ENCODE results near the gene DHX34.

Gene DHX34

DNA sequence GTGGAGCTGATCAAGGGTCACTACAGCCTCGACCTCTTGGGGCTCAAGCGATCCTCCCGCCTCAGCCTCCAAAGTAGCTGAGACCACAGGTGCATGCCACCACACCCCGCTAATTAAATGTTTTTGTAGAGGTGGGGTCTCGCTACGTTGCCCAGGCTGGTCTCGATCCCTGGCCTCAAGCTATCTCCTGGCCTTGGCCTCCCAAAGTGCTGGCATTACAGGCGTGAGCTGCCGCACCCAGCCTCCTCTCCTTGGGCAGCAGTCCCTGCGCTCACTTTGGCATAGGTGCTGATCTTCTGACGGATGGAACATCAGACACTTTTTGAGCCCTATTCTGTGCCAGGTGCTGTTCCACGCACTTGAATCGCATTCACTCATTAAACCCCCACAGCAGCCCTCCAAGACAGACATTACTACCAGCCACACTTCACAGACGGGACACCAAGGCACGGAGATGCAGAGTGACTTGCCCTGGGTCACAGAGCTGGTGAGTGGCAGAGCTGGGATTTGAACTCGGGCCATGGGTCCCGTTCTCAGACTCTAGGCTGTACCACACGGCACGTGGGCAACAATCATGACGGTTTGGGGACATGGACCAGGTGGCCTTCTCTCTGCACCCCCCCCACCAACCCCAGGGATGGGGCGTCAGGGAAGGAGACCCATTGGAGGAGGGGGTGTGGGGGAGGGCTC is 67.0 kb downstream of the DHX34 start:
- Histone ChIP-seq H3K9me3 (ENCODE audit: insufficient read depth, low read length) (no peaks in the 10 kb centered on the region), H3K4me2 (ENCODE audit: low read length) (no peak overlapping the region), H3K4me1 (ENCODE audit: low read length) (no peaks in the 10 kb centered on the region), H3K9ac (ENCODE audit: low read length) (no peak overlapping the region), H3K36me3 (replicated peaks; ENCODE audit: low read depth, low read length) (no peaks in the 10 kb centered on the region), H3K79me2 (ENCODE audit: low read length) (no peaks in the 10 kb centered on the region), H3K27me3 (ENCODE audit: low read depth, low read length) (peaks cover 48% of the 10 kb centered on the region), H3K27ac (ENCODE audit: low read length) (no peak overlapping the region), H4K20me1 (ENCODE audit: insufficient read depth, low read length) (0 out of 2 replicates have a peak, but pooled peaks cover 4% of the 10 kb centered on the region), H2AFZ (ENCODE audit: low read depth, low read length) (no peak overlapping the region), H3K4me3 (ENCODE audit: low read length) (no peak overlapping the region)
- TF ChIP-seq, protein P1, sequence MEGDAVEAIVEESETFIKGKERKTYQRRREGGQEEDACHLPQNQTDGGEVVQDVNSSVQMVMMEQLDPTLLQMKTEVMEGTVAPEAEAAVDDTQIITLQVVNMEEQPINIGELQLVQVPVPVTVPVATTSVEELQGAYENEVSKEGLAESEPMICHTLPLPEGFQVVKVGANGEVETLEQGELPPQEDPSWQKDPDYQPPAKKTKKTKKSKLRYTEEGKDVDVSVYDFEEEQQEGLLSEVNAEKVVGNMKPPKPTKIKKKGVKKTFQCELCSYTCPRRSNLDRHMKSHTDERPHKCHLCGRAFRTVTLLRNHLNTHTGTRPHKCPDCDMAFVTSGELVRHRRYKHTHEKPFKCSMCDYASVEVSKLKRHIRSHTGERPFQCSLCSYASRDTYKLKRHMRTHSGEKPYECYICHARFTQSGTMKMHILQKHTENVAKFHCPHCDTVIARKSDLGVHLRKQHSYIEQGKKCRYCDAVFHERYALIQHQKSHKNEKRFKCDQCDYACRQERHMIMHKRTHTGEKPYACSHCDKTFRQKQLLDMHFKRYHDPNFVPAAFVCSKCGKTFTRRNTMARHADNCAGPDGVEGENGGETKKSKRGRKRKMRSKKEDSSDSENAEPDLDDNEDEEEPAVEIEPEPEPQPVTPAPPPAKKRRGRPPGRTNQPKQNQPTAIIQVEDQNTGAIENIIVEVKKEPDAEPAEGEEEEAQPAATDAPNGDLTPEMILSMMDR (IDR thresholded peaks at IDR 0.05; ENCODE audit: low read depth, low read length), result no peak
- TF ChIP-seq EZH2phosphoT487 (IDR thresholded peaks at IDR 0.05; ENCODE audit: low read depth), result no peak

DNA sequence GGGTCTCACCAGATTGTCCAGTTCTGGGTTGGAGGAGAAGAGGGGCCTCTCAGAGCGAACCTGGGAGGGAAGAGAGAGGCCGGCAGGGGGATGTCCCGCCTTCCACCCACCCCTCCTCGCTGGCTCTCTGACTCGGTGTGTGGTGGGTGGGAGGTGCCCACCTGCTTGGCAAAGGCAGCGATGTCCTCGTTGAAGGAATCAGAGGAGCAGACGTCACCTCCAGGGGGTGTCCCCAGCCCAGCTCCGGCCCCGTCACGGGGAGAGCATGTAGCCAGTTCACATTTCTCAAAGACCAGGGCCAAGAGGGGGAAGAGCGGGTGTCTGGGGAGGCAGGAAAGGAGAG is 67.5 kb downstream of the DHX34 start:
- Histone ChIP-seq H3K4me1 (ENCODE audit: low read length) (no peaks in the 10 kb centered on the region), H3K27me3 (ENCODE audit: low read depth, low read length) (peaks cover 52% of the 10 kb centered on the region), H3K9me3 (ENCODE audit: insufficient read depth, low read length) (no peaks in the 10 kb centered on the region), H3K79me2 (ENCODE audit: low read length) (no peaks in the 10 kb centered on the region), H3K9ac (ENCODE audit: low read length) (no peak overlapping the region), H3K27ac (ENCODE audit: low read length) (no peak overlapping the region), H3K4me2 (ENCODE audit: low read length) (no peak overlapping the region), H3K4me3 (ENCODE audit: low read length) (no peak overlapping the region), H2AFZ (ENCODE audit: low read depth, low read length) (no peak overlapping the region), H4K20me1 (ENCODE audit: insufficient read depth, low read length) (0 out of 2 replicates have a peak, but pooled peaks cover 4% of the 10 kb centered on the region), H3K36me3 (replicated peaks; ENCODE audit: low read depth, low read length) (no peaks in the 10 kb centered on the region)
- TF ChIP-seq, protein P1 (IDR thresholded peaks at IDR 0.05; ENCODE audit: low read depth, low read length), result no peak
- no peak for TF ChIP-seq EZH2phosphoT487 (IDR thresholded peaks at IDR 0.05; ENCODE audit: low read depth)

DNA sequence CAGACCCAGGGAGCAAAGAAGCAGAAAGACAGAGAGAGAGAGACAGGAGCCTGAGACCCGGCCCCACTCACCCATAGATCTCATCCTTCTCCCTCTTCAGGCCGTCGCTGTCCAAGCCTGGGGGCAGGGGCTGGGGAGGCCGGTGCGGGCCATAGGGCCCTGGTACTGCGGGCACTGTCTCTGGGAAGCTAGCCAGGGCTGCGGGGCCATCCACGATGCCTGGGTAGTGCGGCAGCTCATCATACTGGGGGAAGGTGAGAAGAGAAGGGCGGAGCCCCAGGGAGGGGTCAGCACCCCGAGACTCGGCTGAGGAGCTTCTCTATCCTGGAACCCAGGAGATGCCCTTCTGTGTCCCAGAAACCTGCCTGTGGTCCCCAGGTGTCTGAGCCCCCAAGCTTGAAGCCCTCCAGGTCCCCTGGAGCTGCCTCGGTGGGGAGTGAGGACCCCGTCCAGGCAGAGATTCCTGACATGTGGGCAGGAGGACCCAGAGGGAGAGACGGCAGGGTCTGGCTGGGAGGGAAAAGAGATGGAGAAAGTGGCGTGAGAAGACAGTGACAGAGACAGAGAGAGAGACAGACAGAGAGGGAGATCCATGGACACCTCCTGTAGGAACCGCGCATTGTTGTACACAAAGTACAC is 68.1 kb downstream of the DHX34 start:
- Histone ChIP-seq H3K36me3 (replicated peaks; ENCODE audit: low read depth, low read length) (no peaks in the 10 kb centered on the region), H3K27me3 (ENCODE audit: low read depth, low read length) (peaks cover 54% of the 10 kb centered on the region), H3K9ac (ENCODE audit: low read length) (no peak overlapping the region), H3K4me3 (ENCODE audit: low read length) (no peak overlapping the region), H4K20me1 (ENCODE audit: insufficient read depth, low read length) (0 out of 2 replicates have a peak, but pooled peaks cover 4% of the 10 kb centered on the region), H3K79me2 (ENCODE audit: low read length) (no peaks in the 10 kb centered on the region), H3K4me2 (ENCODE audit: low read length) (no peak overlapping the region), H3K4me1 (ENCODE audit: low read length) (no peaks in the 10 kb centered on the region), H2AFZ (ENCODE audit: low read depth, low read length) (no peak overlapping the region), H3K27ac (ENCODE audit: low read length) (no peak overlapping the region), H3K9me3 (ENCODE audit: insufficient read depth, low read length) (no peaks in the 10 kb centered on the region)
- no peak for TF ChIP-seq EZH2phosphoT487 (IDR thresholded peaks at IDR 0.05; ENCODE audit: low read depth)

DNA sequence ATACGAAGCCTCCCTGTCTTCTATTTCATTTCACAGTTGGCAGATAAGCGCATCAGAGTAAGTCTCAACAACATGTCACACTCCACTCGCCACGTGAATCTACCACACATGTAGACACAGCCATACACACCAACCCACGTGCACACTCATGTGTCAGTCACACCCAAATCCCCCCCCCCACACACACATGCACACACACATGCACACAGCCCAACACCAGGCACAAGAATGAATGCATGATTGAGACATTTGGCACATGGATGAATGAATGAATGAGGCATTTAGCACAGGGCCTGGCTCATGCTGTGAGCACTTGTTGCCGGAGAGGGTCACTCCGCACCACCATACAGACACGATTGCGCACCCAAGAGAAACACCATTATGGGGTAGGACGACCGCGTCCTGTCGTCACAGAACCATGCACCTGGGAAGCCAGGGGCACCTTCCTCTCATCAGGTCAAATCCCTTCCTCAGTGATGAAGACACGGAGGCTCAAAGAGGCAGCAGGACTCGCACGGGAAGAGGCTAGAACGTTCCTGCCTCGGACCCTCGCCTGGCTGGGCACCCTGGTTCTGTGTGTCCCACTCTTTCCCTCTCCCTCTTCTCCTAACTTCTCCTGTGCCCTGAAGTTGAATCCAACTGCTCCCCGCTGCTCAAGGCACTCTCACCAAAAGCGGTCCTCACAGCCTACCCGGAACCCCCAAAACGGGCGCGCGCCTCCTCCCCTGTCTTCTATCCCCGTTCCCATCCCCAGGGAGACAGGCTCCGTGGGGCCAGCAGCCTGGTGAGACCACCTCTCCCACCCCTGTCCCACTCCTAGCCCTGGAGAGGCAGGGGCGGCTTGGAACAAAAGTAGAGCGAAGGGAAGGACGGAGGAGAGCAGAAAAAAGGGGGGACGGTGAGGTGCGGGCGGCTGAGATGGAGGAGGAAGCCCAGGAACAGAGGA is 68.9 kb downstream of the DHX34 start:
- H2AFZ ChIP-seq (ENCODE audit: low read depth, low read length), result no peak overlapping the region
- H3K4me2 ChIP-seq (ENCODE audit: low read length), result peak overlapping the region; percentile 59
- no peak overlapping the region for H3K27ac ChIP-seq (ENCODE audit: low read length)
- H3K27me3 ChIP-seq (ENCODE audit: low read depth, low read length), result peaks cover 62% of the 10 kb centered on the region
- H3K4me3 ChIP-seq (ENCODE audit: low read length), result peak overlapping the region; percentile 74
- no peaks in the 10 kb centered on the region for H3K4me1 ChIP-seq (ENCODE audit: low read length)
- H3K9me3 ChIP-seq (ENCODE audit: insufficient read depth, low read length), result no peaks in the 10 kb centered on the region
- TF ChIP-seq EZH2phosphoT487 (IDR thresholded peaks at IDR 0.05; ENCODE audit: low read depth), result peak; percentile 53; the same call in 1 of the 2 replicates
- TF ChIP-seq, protein P1 (IDR thresholded peaks at IDR 0.05; ENCODE audit: low read depth, low read length), result no peak
- no peaks in the 10 kb centered on the region for H3K79me2 ChIP-seq (ENCODE audit: low read length)
- H3K36me3 ChIP-seq (replicated peaks; ENCODE audit: low read depth, low read length), result no peaks in the 10 kb centered on the region
- H3K9ac ChIP-seq (ENCODE audit: low read length), result no peak overlapping the region
- H4K20me1 ChIP-seq (ENCODE audit: insufficient read depth, low read length), result 0 out of 2 replicates have a peak, but pooled peaks cover 4% of the 10 kb centered on the region
